ENCODE data around the gene KCTD4. TPM values are rescaled to one million over a fixed set of nuclear protein-coding genes. Genes with fewer than 3 reads are reported as not detected.

The KCTD4 gene
- total RNA-seq, 4 donors from 2014 or later, result not detected

DNA sequence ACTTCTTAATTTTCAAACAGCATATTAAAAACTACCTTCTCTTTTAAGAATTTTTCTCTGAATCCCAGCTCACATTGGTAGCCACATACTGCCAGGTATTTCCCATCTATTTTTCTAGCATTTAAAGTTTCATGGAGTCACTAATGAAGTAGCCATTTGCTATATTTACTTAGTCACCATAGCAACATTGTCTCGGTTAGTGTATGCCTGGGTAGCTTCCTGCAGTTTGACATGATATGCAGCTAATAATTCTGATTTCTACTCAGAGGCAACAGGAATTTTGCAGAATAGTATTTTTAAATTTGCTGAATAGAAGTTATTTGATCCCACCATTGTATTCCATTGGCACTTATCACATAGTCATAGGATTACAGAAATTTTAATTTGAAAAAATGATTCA, 30.9 kb upstream of the KCTD4 start:
- Histone ChIP-seq H3K36me3 (no peaks in the 10 kb centered on the region), H3K9me3 (no peaks in the 10 kb centered on the region), H3K27ac (no peak overlapping the region), H3K4me3 (no peak overlapping the region), H3K4me1 (no peaks in the 10 kb centered on the region), H3K27me3 (no peaks in the 10 kb centered on the region)
- in situ Hi-C loops (cut with MboI; ENCODE audit: low sequenced_read_pairs in 4 of 4), result loop anchor here in 1 of 4 donors (10.0 kb wide), 1 partner anchor 57 kb away; no protein-coding TSS in a partner anchor
- no peak for TF ChIP-seq CTCF (IDR thresholded peaks at IDR 0.05 in 4 of 5, conservative IDR thresholded peaks at IDR 0.05 in 1 of 5)
- no peak for TF ChIP-seq POLR2A (IDR thresholded peaks at IDR 0.05)
- no peak for ATAC-seq
- intact Hi-C loops (cut with DNase I; ENCODE audit: low total_unique reads), result no loop called here
- DNase-seq, result no peak

GRCh38 chr13:45231305-45231704, 30.5 kb upstream of the KCTD4 start:
- ATAC-seq (no peak), DNase-seq (no peak)
- peaks cover 0 to 2% of the 10 kb centered on the region in 2 donors for H3K4me1 ChIP-seq
- H3K27ac ChIP-seq, result no peak overlapping the region
- no peaks in the 10 kb centered on the region for H3K9me3 ChIP-seq
- intact Hi-C loops (cut with DNase I; ENCODE audit: low total_unique reads), result no loop called here
- no peak overlapping the region for H3K4me3 ChIP-seq
- in situ Hi-C loops (cut with MboI; ENCODE audit: low sequenced_read_pairs in 4 of 4), result loop anchor here in 1 of 4 donors (10.0 kb wide), 1 partner anchor 57 kb away; no protein-coding TSS in a partner anchor
- H3K36me3 ChIP-seq, result no peaks in the 10 kb centered on the region
- H3K27me3 ChIP-seq, result no peaks in the 10 kb centered on the region
- TF ChIP-seq CTCF (IDR thresholded peaks at IDR 0.05 in 4 of 5, conservative IDR thresholded peaks at IDR 0.05 in 1 of 5), result no peak
- no peak for TF ChIP-seq POLR2A (IDR thresholded peaks at IDR 0.05)

- Histone ChIP-seq H3K27ac (no peak overlapping the region), H3K27me3 (no peaks in the 10 kb centered on the region), H3K4me3 (no peak overlapping the region), H3K36me3 (no peaks in the 10 kb centered on the region), H3K9me3 (no peaks in the 10 kb centered on the region), H3K4me1 (peaks cover 10 to 11% of the 10 kb centered on the region in 2 donors)
- in situ Hi-C loops (cut with MboI; ENCODE audit: low sequenced_read_pairs in 4 of 4) (no loop called here), intact Hi-C loops (cut with DNase I; ENCODE audit: low total_unique reads) (no loop called here)
- DNase-seq (no peak), ATAC-seq (no peak)
- TF ChIP-seq POLR2A (IDR thresholded peaks at IDR 0.05), result no peak
- TF ChIP-seq CTCF (IDR thresholded peaks at IDR 0.05 in 4 of 5, conservative IDR thresholded peaks at IDR 0.05 in 1 of 5), result no peak
Observed at GRCh38 chr13:45229172-45229571, 28.3 kb upstream of the KCTD4 start.

DNA sequence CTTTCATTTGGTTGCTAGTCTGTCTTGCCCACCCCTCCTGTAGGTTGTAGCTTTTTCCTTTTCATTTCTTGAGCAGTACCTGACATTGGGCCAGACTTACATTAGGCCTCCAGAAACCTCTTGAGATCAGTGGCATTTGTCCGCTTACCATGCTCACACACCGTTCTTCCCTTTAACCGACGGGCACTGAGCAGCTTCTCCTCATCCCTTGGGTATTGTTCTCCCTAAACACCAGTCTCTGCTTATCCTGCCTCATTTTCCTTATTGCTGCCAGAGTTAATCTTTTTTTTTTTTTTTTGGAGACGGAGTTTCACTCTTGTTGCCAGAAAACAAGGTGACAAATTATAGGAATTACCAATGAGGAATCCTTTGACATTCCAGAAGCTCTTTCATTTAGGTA, 27.2 kb upstream of the KCTD4 start:
- Histone ChIP-seq H3K27me3 (no peaks in the 10 kb centered on the region), H3K36me3 (no peaks in the 10 kb centered on the region), H3K27ac (no peak overlapping the region), H3K4me1 (peaks cover 10 to 11% of the 10 kb centered on the region in 2 donors), H3K9me3 (no peaks in the 10 kb centered on the region), H3K4me3 (no peak overlapping the region)
- no peak for DNase-seq
- in situ Hi-C loops (cut with MboI; ENCODE audit: low sequenced_read_pairs in 4 of 4), result no loop called here
- no peak for TF ChIP-seq POLR2A (IDR thresholded peaks at IDR 0.05)
- no peak for TF ChIP-seq CTCF (IDR thresholded peaks at IDR 0.05 in 4 of 5, conservative IDR thresholded peaks at IDR 0.05 in 1 of 5)
- no peak for ATAC-seq
- intact Hi-C loops (cut with DNase I; ENCODE audit: low total_unique reads), result no loop called here

DNA sequence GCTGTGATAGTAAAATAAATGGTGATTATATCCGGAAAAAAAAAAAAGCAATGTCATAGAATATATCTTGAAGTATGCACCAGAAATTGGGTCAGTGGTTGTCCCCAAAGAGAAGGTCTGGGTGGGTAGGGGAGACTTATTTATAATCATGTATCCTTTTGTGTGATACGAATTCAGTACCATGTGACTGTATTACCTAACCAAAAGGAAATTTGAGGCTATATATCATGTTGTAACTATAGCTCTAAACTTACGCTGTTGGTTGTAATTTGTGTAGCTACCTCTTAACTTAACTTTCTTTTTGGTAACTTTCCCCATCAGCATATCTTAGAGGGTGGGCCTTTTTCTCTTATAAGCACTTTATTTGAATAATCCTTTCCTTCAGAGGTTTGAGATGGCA, 25.2 kb upstream of the KCTD4 start:
- peaks cover 10 to 11% of the 10 kb centered on the region in 2 donors for H3K4me1 ChIP-seq
- in situ Hi-C loops (cut with MboI; ENCODE audit: low sequenced_read_pairs in 4 of 4) (no loop called here), intact Hi-C loops (cut with DNase I; ENCODE audit: low total_unique reads) (no loop called here)
- TF ChIP-seq CTCF (IDR thresholded peaks at IDR 0.05 in 4 of 5, conservative IDR thresholded peaks at IDR 0.05 in 1 of 5), result no peak
- TF ChIP-seq POLR2A (IDR thresholded peaks at IDR 0.05), result no peak
- no peaks in the 10 kb centered on the region for H3K27me3 ChIP-seq
- ATAC-seq (peak; percentile 54 to 80), DNase-seq (no peak)
- no peaks in the 10 kb centered on the region for H3K36me3 ChIP-seq
- no peaks in the 10 kb centered on the region for H3K9me3 ChIP-seq
- H3K4me3 ChIP-seq, result no peak overlapping the region
- peak overlapping the region in 2 of 4 donors; percentile 40 to 53 for H3K27ac ChIP-seq

Measured in gastrocnemius medialis (tissue), 4 donors.